ENCODE results near the gene TMEM158.

The TMEM158 gene

GRCh38 chr3:45227946-45228345, 1.9 kb upstream of the TMEM158 start:
- no peak overlapping the region for H3K9ac ChIP-seq (ENCODE audit: low read depth, low read length)
- no peak overlapping the region for H3K4me3 ChIP-seq (ENCODE audit: low read depth, low read length)
- peaks cover 4% of the 10 kb centered on the region for H3K27me3 ChIP-seq (ENCODE audit: control insufficient read depth, insufficient read depth, low read length)
- peaks cover 7% of the 10 kb centered on the region for H3K4me1 ChIP-seq (ENCODE audit: control insufficient read depth, insufficient read depth, low read length)
- no peaks in the 10 kb centered on the region for H3K9me3 ChIP-seq (ENCODE audit: control insufficient read depth, insufficient read depth, low read length)
- no peaks in the 10 kb centered on the region for H3K36me3 ChIP-seq (ENCODE audit: control insufficient read depth, insufficient read depth, low read length)

GRCh38 chr3:45227071-45227820, 1.2 kb upstream of the TMEM158 start:
- no peaks in the 10 kb centered on the region for H3K36me3 ChIP-seq (ENCODE audit: control insufficient read depth, insufficient read depth, low read length)
- H3K9me3 ChIP-seq (ENCODE audit: control insufficient read depth, insufficient read depth, low read length) = no peaks in the 10 kb centered on the region
- peak overlapping the region; percentile 71 for H3K4me3 ChIP-seq (ENCODE audit: low read depth, low read length)
- peaks cover 5% of the 10 kb centered on the region for H3K4me1 ChIP-seq (ENCODE audit: control insufficient read depth, insufficient read depth, low read length)
- no peak overlapping the region for H3K9ac ChIP-seq (ENCODE audit: low read depth, low read length)
- peaks cover 4% of the 10 kb centered on the region for H3K27me3 ChIP-seq (ENCODE audit: control insufficient read depth, insufficient read depth, low read length)

- H3K4me1 ChIP-seq (ENCODE audit: control insufficient read depth, insufficient read depth, low read length) = peaks cover 5% of the 10 kb centered on the region
- no peaks in the 10 kb centered on the region for H3K36me3 ChIP-seq (ENCODE audit: control insufficient read depth, insufficient read depth, low read length)
- H3K27me3 ChIP-seq (ENCODE audit: control insufficient read depth, insufficient read depth, low read length) = peaks cover 4% of the 10 kb centered on the region
- H3K9ac ChIP-seq (ENCODE audit: low read depth, low read length) = no peak overlapping the region
- H3K4me3 ChIP-seq (ENCODE audit: low read depth, low read length) = peak overlapping the region; percentile 83
- H3K9me3 ChIP-seq (ENCODE audit: control insufficient read depth, insufficient read depth, low read length) = no peaks in the 10 kb centered on the region
Measured at GRCh38 chr3:45225465-45226205, 452 bp downstream of the TMEM158 start.

GRCh38 chr3:45224824-45225464, 1.1 kb downstream of the TMEM158 start:
- peak overlapping the region; percentile 83 for H3K4me3 ChIP-seq (ENCODE audit: low read depth, low read length)
- H3K27me3 ChIP-seq (ENCODE audit: control insufficient read depth, insufficient read depth, low read length) = peaks cover 4% of the 10 kb centered on the region
- peaks cover 7% of the 10 kb centered on the region for H3K4me1 ChIP-seq (ENCODE audit: control insufficient read depth, insufficient read depth, low read length)
- no peaks in the 10 kb centered on the region for H3K9me3 ChIP-seq (ENCODE audit: control insufficient read depth, insufficient read depth, low read length)
- peak overlapping the region; percentile 82 for H3K9ac ChIP-seq (ENCODE audit: low read depth, low read length)
- no peaks in the 10 kb centered on the region for H3K36me3 ChIP-seq (ENCODE audit: control insufficient read depth, insufficient read depth, low read length)

- peak overlapping the region; percentile 83 for H3K4me3 ChIP-seq (ENCODE audit: low read depth, low read length)
- H3K9me3 ChIP-seq (ENCODE audit: control insufficient read depth, insufficient read depth, low read length) = no peaks in the 10 kb centered on the region
- peaks cover 7% of the 10 kb centered on the region for H3K4me1 ChIP-seq (ENCODE audit: control insufficient read depth, insufficient read depth, low read length)
- no peak overlapping the region for H3K9ac ChIP-seq (ENCODE audit: low read depth, low read length)
- no peaks in the 10 kb centered on the region for H3K36me3 ChIP-seq (ENCODE audit: control insufficient read depth, insufficient read depth, low read length)
- peaks cover 4% of the 10 kb centered on the region for H3K27me3 ChIP-seq (ENCODE audit: control insufficient read depth, insufficient read depth, low read length)
Measured at GRCh38 chr3:45223889-45224727, 2.0 kb downstream of the TMEM158 start.

- Histone ChIP-seq H3K4me3 (ENCODE audit: low read depth, low read length) (no peak overlapping the region), H3K36me3 (ENCODE audit: control insufficient read depth, insufficient read depth, low read length) (no peaks in the 10 kb centered on the region), H3K27me3 (ENCODE audit: control insufficient read depth, insufficient read depth, low read length) (no peaks in the 10 kb centered on the region), H3K9me3 (ENCODE audit: control insufficient read depth, insufficient read depth, low read length) (no peaks in the 10 kb centered on the region), H3K4me1 (ENCODE audit: control insufficient read depth, insufficient read depth, low read length) (peaks cover 4% of the 10 kb centered on the region), H3K9ac (ENCODE audit: low read depth, low read length) (no peak overlapping the region)
Measured at GRCh38 chr3:45219694-45220093, 6.4 kb downstream of the TMEM158 start.

GRCh38 chr3:45218578-45219390, 7.3 kb downstream of the TMEM158 start:
- Histone ChIP-seq H3K4me3 (ENCODE audit: low read depth, low read length) (no peak overlapping the region), H3K4me1 (ENCODE audit: control insufficient read depth, insufficient read depth, low read length) (peaks cover 4% of the 10 kb centered on the region), H3K36me3 (ENCODE audit: control insufficient read depth, insufficient read depth, low read length) (no peaks in the 10 kb centered on the region), H3K9ac (ENCODE audit: low read depth, low read length) (no peak overlapping the region), H3K27me3 (ENCODE audit: control insufficient read depth, insufficient read depth, low read length) (no peaks in the 10 kb centered on the region), H3K9me3 (ENCODE audit: control insufficient read depth, insufficient read depth, low read length) (no peaks in the 10 kb centered on the region)

- H3K36me3 ChIP-seq (ENCODE audit: control insufficient read depth, insufficient read depth, low read length) = no peaks in the 10 kb centered on the region
- no peaks in the 10 kb centered on the region for H3K27me3 ChIP-seq (ENCODE audit: control insufficient read depth, insufficient read depth, low read length)
- H3K9me3 ChIP-seq (ENCODE audit: control insufficient read depth, insufficient read depth, low read length) = no peaks in the 10 kb centered on the region
- no peak overlapping the region for H3K4me3 ChIP-seq (ENCODE audit: low read depth, low read length)
- H3K4me1 ChIP-seq (ENCODE audit: control insufficient read depth, insufficient read depth, low read length) = peaks cover 2% of the 10 kb centered on the region
- no peak overlapping the region for H3K9ac ChIP-seq (ENCODE audit: low read depth, low read length)
Measured at GRCh38 chr3:45216021-45216609, 10.0 kb downstream of the TMEM158 start.

- peaks cover 2% of the 10 kb centered on the region for H3K4me1 ChIP-seq (ENCODE audit: control insufficient read depth, insufficient read depth, low read length)
- H3K4me3 ChIP-seq (ENCODE audit: low read depth, low read length) = no peak overlapping the region
- H3K9me3 ChIP-seq (ENCODE audit: control insufficient read depth, insufficient read depth, low read length) = no peaks in the 10 kb centered on the region
- no peak overlapping the region for H3K9ac ChIP-seq (ENCODE audit: low read depth, low read length)
- H3K27me3 ChIP-seq (ENCODE audit: control insufficient read depth, insufficient read depth, low read length) = no peaks in the 10 kb centered on the region
- H3K36me3 ChIP-seq (ENCODE audit: control insufficient read depth, insufficient read depth, low read length) = no peaks in the 10 kb centered on the region
Measured at GRCh38 chr3:45215466-45215865, 10.6 kb downstream of the TMEM158 start.

GRCh38 chr3:45214061-45214680, 11.9 kb downstream of the TMEM158 start:
- no peaks in the 10 kb centered on the region for H3K36me3 ChIP-seq (ENCODE audit: control insufficient read depth, insufficient read depth, low read length)
- H3K9ac ChIP-seq (ENCODE audit: low read depth, low read length) = no peak overlapping the region
- H3K4me3 ChIP-seq (ENCODE audit: low read depth, low read length) = no peak overlapping the region
- H3K27me3 ChIP-seq (ENCODE audit: control insufficient read depth, insufficient read depth, low read length) = no peaks in the 10 kb centered on the region
- H3K4me1 ChIP-seq (ENCODE audit: control insufficient read depth, insufficient read depth, low read length) = no peaks in the 10 kb centered on the region
- H3K9me3 ChIP-seq (ENCODE audit: control insufficient read depth, insufficient read depth, low read length) = no peaks in the 10 kb centered on the region

All from iPS-15b (cell line).